Measurements from ENCODE around the gene DYRK4. TPM values are rescaled to one million over a fixed set of nuclear protein-coding genes. Genes with fewer than 3 reads are reported as not detected.

The DYRK4 gene
- total and polyA plus RNA-seq, 2 of the 8 experiments (the other 6 are each of a cell fraction or from before 2014, with no cell fraction given): 10.5 to 11.4 TPM

DNA sequence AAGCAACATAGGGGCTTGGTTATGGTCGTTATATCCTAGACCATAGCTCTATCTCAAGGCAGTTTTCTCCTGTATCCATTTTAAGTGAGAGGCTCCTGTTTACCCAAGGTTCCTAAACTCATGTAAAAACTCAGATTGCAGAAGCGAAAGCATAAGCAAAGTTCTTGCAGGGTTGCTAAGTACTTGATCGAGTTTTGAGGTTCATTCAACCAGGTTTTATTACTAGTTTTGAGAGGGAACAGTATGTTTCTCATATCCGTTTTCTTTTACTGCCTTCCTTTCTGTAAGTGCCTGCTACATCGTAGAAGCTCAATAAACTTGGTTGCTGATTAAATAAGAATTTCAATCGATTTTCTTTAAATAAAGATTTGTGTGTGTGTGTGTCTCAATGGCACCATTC is 81.7 kb downstream of the DYRK4 start:
- Histone ChIP-seq H2AK5ac (ENCODE audit: low read depth, low read length) (no peak overlapping the region), H3K56ac (replicated peaks; ENCODE audit: insufficient read length, low read depth, low read length) (no peak overlapping the region), H4K20me1 (replicated peaks in 1 of 2; ENCODE audit: control insufficient read depth in 1 of 2, insufficient read depth in 2 of 2, low read length in 2 of 2) (no peaks in the 10 kb centered on the region), H3K23me2 (ENCODE audit: low read depth, low read length) (0 out of 2 replicates have a peak, but pooled peaks cover 1% of the 10 kb centered on the region), H2BK120ac (replicated peaks; ENCODE audit: low read depth, low read length) (no peak overlapping the region), H3K9ac (replicated peaks in 1 of 4; ENCODE audit: extremely low read depth in 1 of 4, low read depth in 3 of 4, low read length in 3 of 4) (no peak overlapping the region; a peak in 1 of 7 replicates), H3K9me3 (ENCODE audit: insufficient read depth in 2 of 2, low read depth in 1 of 2, low read length in 1 of 2) (no peaks in the 10 kb centered on the region), H4K91ac (replicated peaks; ENCODE audit: insufficient read length, low read length) (no peak overlapping the region), H3K4me3 (ENCODE audit: extremely low read depth in 1 of 4, insufficient read depth in 2 of 4, low read depth in 3 of 4, low read length in 4 of 4) (no peak overlapping the region), H2AFZ (ENCODE audit: low read length) (no peak overlapping the region), H2BK12ac (ENCODE audit: low read depth, low read length) (no peak overlapping the region), H3K23ac (ENCODE audit: insufficient read length) (no peak overlapping the region), H2BK5ac (ENCODE audit: low read depth, low read length) (no peak overlapping the region), H3K4ac (replicated peaks; ENCODE audit: insufficient read length, low read depth, low read length) (no peak overlapping the region), H3K18ac (ENCODE audit: extremely low read depth, low read length) (no peak overlapping the region), H4K5ac (ENCODE audit: insufficient read length, low read depth, low read length) (no peak overlapping the region), H4K8ac (ENCODE audit: extremely low read depth, insufficient read depth, low read length) (no peak overlapping the region), H3K14ac (ENCODE audit: insufficient read length) (no peak overlapping the region), H3K79me2 (ENCODE audit: control insufficient read depth in 1 of 2, insufficient read depth in 2 of 2, low read length in 2 of 2) (no peaks in the 10 kb centered on the region), H3K4me1 (replicated peaks in 1 of 4; ENCODE audit: control insufficient read depth in 3 of 4, insufficient read depth in 4 of 4, low read length in 3 of 4) (0 out of 7 replicates have a peak, but pooled peaks cover 0 to 3% (median 0%) of the 10 kb centered on the region in 4 experiments), H3K27ac (ENCODE audit: low read depth, low read length) (no peak overlapping the region), H3K36me3 (ENCODE audit: control insufficient read depth in 2 of 4, insufficient read depth in 4 of 4, low read length in 3 of 4) (no peaks in the 10 kb centered on the region), H2BK15ac (ENCODE audit: low read length) (no peak overlapping the region), H3K4me2 (ENCODE audit: insufficient read depth in 1 of 2, low read depth in 2 of 2, low read length in 2 of 2) (no peak overlapping the region), H2BK20ac (ENCODE audit: low read length) (no peak overlapping the region), H3K27me3 (replicated peaks in 1 of 4; ENCODE audit: control insufficient read depth in 3 of 4, extremely low read depth in 1 of 4, insufficient read depth in 3 of 4, low read length in 3 of 4) (no peaks in the 10 kb centered on the region), H3K79me1 (ENCODE audit: low read depth, low read length) (no peaks in the 10 kb centered on the region)
- DNase-seq (ENCODE audit: low read depth in 1 of 2, low spot score in 2 of 2): no peak
- FAIRE-seq: no peak
- ChIA-PET POLR2A (ENCODE audit: partially characterized antibody) (interaction anchor here (0.9 kb wide), 1 partner anchor 116 kb away, joined by 3 read pairs; no protein-coding TSS in a partner anchor), CTCF (ENCODE audit: partially characterized antibody) (interaction anchor here (1.0 to 1.6 kb wide), 4 partner anchors 11 to 262 kb away, joined by 3 to 5 read pairs (median 4); no protein-coding TSS in a partner anchor)
- WGBS, 2 experiments (ENCODE audit: extremely low coverage in 1 of 2, insufficient coverage in 1 of 2, insufficient read length in 1 of 2, insufficient replicate concordance in 2 of 2, low coverage in 1 of 2, low lambda C conversion rate in 2 of 2, missing lambda C conversion rate in 1 of 2): 83% methylated on average over 6 of the region's 6 CpGs; no CpG with 5 or more reads in 1 of the 2 experiments
- TF ChIP-seq KDM4A (IDR thresholded peaks at IDR 0.05; ENCODE audit: low read depth, low read length, severe bottlenecking) (no peak), RNF2 (IDR thresholded peaks at IDR 0.05; ENCODE audit: borderline replicate concordance, low read depth, low read length, missing control alignments, poor library complexity, severe bottlenecking) (no peak), CBX5 (IDR thresholded peaks at IDR 0.05; ENCODE audit: low read depth, low read length) (no peak), ZNF274 (IDR thresholded peaks at IDR 0.05; ENCODE audit: borderline replicate concordance, extremely low read depth, low read length) (no peak), SIX5 (IDR thresholded peaks at IDR 0.05; ENCODE audit: low read depth, low read length) (no peak), EGR1 (IDR thresholded peaks at IDR 0.05; ENCODE audit: borderline replicate concordance, low read depth, low read length) (no peak), RXRA (IDR thresholded peaks at IDR 0.05; ENCODE audit: insufficient read depth, low read depth, low read length) (no peak), CEBPB (IDR thresholded peaks at IDR 0.05; ENCODE audit: low read depth, low read length) (no peak), NANOG (IDR thresholded peaks at IDR 0.05; ENCODE audit: insufficient read depth, low read depth, low read length, poor library complexity, severe bottlenecking) (no peak), ATF3 (IDR thresholded peaks at IDR 0.05; ENCODE audit: insufficient read depth, low read depth, low read length) (no peak), TEAD4 (IDR thresholded peaks at IDR 0.05; ENCODE audit: low read depth, low read length) (no peak), SIN3A (conservative IDR thresholded peaks at IDR 0.05 in 1 of 2, IDR thresholded peaks at IDR 0.05 in 1 of 2; ENCODE audit: low read depth in 1 of 2, low read length in 2 of 2) (no peak)

Measured in H1 (cell line).